Ishikawa (cell line): ENCODE measurements around the gene TNRC6C.

Source experiments
- CREB1 ChIP-seq: IDR thresholded peaks from 2 replicates; pipeline ENCODE4 v1.6.1; 2012; ENCODE audit warnings: low read depth
- EGR1 ChIP-seq: IDR thresholded peaks from 2 replicates; pipeline ENCODE4 v1.6.1; 2012
- EP300 ChIP-seq: IDR thresholded peaks from 2 replicates; pipeline ENCODE4 v1.6.1; 2012; ENCODE audit warnings: borderline replicate concordance
- FOXM1 ChIP-seq: IDR thresholded peaks from 2 replicates; pipeline ENCODE4 v1.6.1; 2012; ENCODE audit warnings: low read depth, borderline replicate concordance
- MAX ChIP-seq: IDR thresholded peaks from 2 replicates; pipeline ENCODE4 v1.6.1; 2012
- NFIC ChIP-seq: IDR thresholded peaks from 2 replicates; pipeline ENCODE4 v1.6.1; 2012
- RAD21 ChIP-seq: IDR thresholded peaks from 2 replicates; pipeline ENCODE4 v1.6.1; 2012; ENCODE audit warnings: low read depth
- REST ChIP-seq: IDR thresholded peaks from 2 replicates; pipeline ENCODE4 v1.6.1; 2012; ENCODE audit warnings: low read depth, mild to moderate bottlenecking
- TAF1 ChIP-seq: IDR thresholded peaks from 2 replicates; pipeline ENCODE4 v1.6.1; 2012; ENCODE audit warnings: low read depth, mild to moderate bottlenecking
- TEAD4 ChIP-seq: IDR thresholded peaks from 2 replicates; pipeline ENCODE4 v1.6.1; 2012
- USF1 ChIP-seq: IDR thresholded peaks from 2 replicates; pipeline ENCODE4 v1.6.1; 2012
- ZBTB7A ChIP-seq: IDR thresholded peaks from 2 replicates; pipeline ENCODE4 v1.6.1; 2012; ENCODE audit warnings: low read depth

GRCh38 chr17:77924757-77925336, 33.7 kb upstream of the TNRC6C start:
- TF ChIP-seq EP300 (no peak), MAX (no peak), REST (no peak), TEAD4 (no peak), RAD21 (no peak), USF1 (no peak), NFIC (no peak), TAF1 (no peak), EGR1 (no peak), CREB1 (no peak), FOXM1 (no peak), ZBTB7A (no peak)
